Activated naive CD4-positive, alpha-beta T cell (primary cell): ENCODE measurements around the gene PRKCI.
"Not testable (repeated sequence)": the region's sequence is repeated elsewhere in the genome, so short reads cannot be mapped to it uniquely, and the experiment has no call there.

Source experiments
- DNase-seq, 4 experiments: peaks; one replicate each; lab custom pipeline; 2025; lab: John Stamatoyannopoulos, UW

Gene PRKCI

GRCh38 chr3:170221924-170222646 lies at the start of gene PRKCI:
Gene PRKCI (plus strand): TSS chr3:170222424. CDS start chr3:170222670, 246 bp downstream.
- DNase-seq, result peak; percentile 35 to 81 (median 64)

- peak in 2 of 4 experiments; percentile 15 for DNase-seq
These were observed 43.6 kb upstream of the PRKCI start for GRCh38 chr3:170178651-170179050.

- DNase-seq, result no peak
These were observed 42.8 kb upstream of the PRKCI start for GRCh38 chr3:170179432-170179831.

GRCh38 chr3:170180079-170180907 lies 41.9 kb upstream of the PRKCI start:
- no peak for DNase-seq

GRCh38 chr3:170180908-170181885 lies 41.0 kb upstream of the PRKCI start, which contains the start of gene PHC3:
Gene PHC3 (minus strand): TSS chr3:170181733. CDS start chr3:170181715, 18 bp downstream.
- peak; percentile 82 to 90 (median 84) for DNase-seq

- no peak for DNase-seq
These were observed 32.6 kb upstream of the PRKCI start for GRCh38 chr3:170189398-170190256.

- not testable (repeated sequence) for DNase-seq
These were observed 26.5 kb upstream of the PRKCI start for GRCh38 chr3:170195759-170196158.

- DNase-seq, result no peak
These were observed 25.4 kb upstream of the PRKCI start for GRCh38 chr3:170196833-170197232.

- no peak for DNase-seq
These were observed 21.2 kb upstream of the PRKCI start for GRCh38 chr3:170200987-170201386.

GRCh38 chr3:170201527-170201926 lies 20.7 kb upstream of the PRKCI start:
- DNase-seq, result no peak

- DNase-seq, result no peak
These were observed 18.8 kb upstream of the PRKCI start for GRCh38 chr3:170203457-170203856.

GRCh38 chr3:170204023-170204472 lies 18.2 kb upstream of the PRKCI start:
- DNase-seq, result no peak

- no peak for DNase-seq
These were observed 17.7 kb upstream of the PRKCI start for GRCh38 chr3:170204509-170204908.

- no peak for DNase-seq
These were observed 16.9 kb upstream of the PRKCI start for GRCh38 chr3:170205302-170205701.

- not testable (repeated sequence) for DNase-seq
These were observed 16.0 kb upstream of the PRKCI start for GRCh38 chr3:170206164-170206762.

GRCh38 chr3:170207717-170208116 lies 14.5 kb upstream of the PRKCI start:
- no peak for DNase-seq

- no peak for DNase-seq
These were observed 10.6 kb upstream of the PRKCI start for GRCh38 chr3:170211668-170212067.

- no peak for DNase-seq
These were observed 2.4 kb upstream of the PRKCI start for GRCh38 chr3:170219850-170220249.

- no peak for DNase-seq
These were observed 1.4 kb upstream of the PRKCI start for GRCh38 chr3:170220871-170221270.
